Neural progenitor cell (in vitro differentiated cells): ENCODE results near the gene CNOT11.
"Not testable (repeated sequence)": the region's sequence is repeated elsewhere in the genome, so short reads cannot be mapped to it uniquely, and the experiment has no call there.

ENCODE experiments used
- EZH2 ChIP-seq: fragments of 200-600 bp; sonication (generic); IDR thresholded peaks from 2 replicates; pipeline ENCODE4 v1.6.1; 2017; ENCODE audit warnings: antibody characterized with exemption, mild to moderate bottlenecking, moderate library complexity
- EZH2phosphoT487 ChIP-seq: fragments of 200-600 bp; sonication (generic); IDR thresholded peaks from 2 replicates; pipeline ENCODE4 v1.6.1; 2017; ENCODE audit warnings: antibody characterized with exemption
- TF ChIP-seq, protein P1 (sequence below): fragments of 200-600 bp; sonication (generic); IDR thresholded peaks from 2 replicates; pipeline ENCODE4 v1.5.1; 2017; ENCODE audit warnings: antibody characterized with exemption, mild to moderate bottlenecking

DNA sequence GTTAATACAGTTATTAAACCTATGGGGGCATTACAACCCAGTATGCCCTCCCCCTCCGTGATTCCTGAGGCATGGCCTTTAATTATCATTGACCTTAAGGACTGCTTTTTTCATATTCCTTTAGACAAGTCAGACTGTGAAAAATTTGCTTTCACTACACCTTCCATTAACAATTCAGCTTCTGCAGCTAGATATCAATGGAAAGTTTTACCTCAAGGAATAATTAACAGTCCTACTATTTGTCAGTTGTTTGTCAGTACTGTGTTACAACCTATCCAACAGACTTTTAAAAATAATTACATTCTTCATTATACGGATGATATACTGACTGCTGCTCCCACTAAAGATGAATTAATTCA is 12.9 kb upstream of the CNOT11 start:
- TF ChIP-seq, protein P1, sequence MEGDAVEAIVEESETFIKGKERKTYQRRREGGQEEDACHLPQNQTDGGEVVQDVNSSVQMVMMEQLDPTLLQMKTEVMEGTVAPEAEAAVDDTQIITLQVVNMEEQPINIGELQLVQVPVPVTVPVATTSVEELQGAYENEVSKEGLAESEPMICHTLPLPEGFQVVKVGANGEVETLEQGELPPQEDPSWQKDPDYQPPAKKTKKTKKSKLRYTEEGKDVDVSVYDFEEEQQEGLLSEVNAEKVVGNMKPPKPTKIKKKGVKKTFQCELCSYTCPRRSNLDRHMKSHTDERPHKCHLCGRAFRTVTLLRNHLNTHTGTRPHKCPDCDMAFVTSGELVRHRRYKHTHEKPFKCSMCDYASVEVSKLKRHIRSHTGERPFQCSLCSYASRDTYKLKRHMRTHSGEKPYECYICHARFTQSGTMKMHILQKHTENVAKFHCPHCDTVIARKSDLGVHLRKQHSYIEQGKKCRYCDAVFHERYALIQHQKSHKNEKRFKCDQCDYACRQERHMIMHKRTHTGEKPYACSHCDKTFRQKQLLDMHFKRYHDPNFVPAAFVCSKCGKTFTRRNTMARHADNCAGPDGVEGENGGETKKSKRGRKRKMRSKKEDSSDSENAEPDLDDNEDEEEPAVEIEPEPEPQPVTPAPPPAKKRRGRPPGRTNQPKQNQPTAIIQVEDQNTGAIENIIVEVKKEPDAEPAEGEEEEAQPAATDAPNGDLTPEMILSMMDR: not testable (repeated sequence)
- not testable (repeated sequence) for TF ChIP-seq EZH2, EZH2phosphoT487
